ENCODE data around the gene ME3. TPM values are rescaled to one million over a fixed set of nuclear protein-coding genes. Genes with fewer than 3 reads are reported as not detected.

ME3 gene
- polyA plus RNA-seq, 5 donors: 28.9 to 42.9 (median 31.6) TPM

DNA sequence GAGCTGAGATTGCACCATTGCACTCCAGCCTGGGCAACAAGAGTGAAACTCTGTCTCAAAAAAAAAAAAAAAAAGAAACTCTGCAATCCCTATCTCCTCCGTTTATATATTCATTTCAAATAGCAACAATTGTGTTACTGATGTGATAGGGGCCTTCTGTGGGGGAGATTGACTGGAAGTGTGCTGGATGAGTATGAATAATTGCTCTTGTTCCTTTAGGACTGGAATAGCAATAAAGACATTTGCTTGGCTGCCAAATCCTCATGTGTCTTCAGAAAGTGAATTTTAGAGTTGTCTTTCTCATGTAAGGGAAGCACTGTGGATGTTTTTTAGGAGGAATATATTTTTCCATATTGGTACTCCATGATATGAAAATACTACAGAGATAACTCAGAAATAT is 21.1 kb upstream of the ME3 start:
- no peak for DNase-seq

DNA sequence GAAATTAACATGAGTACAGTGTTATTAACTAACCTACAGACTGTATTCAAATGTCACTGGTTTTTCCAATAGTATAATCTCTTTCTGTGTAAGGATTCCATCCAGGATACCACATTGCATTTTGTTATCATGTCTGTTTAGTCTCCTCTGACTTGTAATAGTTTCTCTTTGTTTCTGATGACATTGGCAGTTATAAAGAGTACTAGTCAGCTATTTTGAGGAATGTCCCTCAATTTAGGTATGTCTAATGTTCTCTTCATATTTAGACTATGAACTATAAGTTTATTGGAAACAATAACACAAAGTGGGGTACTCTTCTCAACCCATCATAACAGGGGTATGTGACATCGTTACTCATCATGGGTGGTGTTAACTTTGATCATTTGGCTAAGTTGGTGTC is 20.3 kb upstream of the ME3 start:
- no peak for DNase-seq

DNA sequence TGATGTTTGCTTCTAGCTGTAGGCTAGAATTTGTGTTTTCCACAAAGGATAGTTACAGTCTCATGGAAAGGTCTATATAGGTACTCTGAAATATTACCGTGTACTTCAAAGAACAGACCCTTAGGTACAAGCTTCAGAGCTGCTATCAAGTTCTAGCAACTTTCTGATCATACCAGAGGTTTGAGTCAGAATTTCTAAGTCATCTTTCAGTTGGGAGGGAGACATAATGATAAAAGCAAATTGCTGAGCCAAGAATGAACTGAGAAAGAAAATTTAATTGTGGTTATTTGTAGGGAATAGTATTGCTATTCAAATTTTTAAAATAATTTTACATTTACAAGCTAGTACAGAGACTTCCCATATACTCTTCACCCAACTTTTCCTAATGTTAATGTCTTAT is 19.9 kb upstream of the ME3 start:
- DNase-seq: no peak

DNA sequence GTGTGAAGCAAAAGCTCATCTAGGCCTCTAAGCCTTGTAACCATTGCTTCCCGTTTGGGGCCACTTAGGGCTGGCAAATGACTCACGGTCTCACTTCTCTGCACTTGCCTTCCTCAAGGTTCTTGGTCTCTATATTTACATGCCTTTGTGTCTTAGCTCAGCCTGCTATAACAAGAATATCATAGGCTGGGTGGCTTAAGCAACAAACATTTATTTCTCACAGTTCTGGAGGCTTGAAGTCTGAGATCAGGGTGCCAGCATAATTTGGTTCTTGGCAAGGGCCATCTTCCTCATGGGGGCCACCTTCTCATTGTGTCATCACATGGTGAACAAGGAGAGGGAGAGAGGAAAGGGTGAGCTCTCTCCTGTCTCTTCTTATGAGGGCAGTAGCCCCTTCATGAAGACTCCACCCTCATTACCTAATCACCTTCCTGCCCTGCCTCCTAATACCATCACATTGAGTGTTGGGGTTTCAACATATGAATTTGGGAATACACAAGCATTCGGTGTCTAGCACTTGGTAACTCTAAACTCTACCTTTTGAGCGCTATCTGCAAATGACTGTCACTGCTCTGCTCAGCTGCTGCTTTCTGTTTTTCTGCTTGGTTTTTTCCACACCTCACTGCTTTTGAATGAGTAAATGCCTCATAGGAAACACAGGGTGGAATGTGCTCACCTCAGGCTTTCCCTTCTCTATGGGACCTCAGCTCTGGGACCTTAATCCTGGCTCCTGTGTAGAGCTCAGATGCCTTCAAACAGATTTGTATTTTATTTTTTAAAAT is 16.2 kb upstream of the ME3 start:
- no peak for DNase-seq

DNA sequence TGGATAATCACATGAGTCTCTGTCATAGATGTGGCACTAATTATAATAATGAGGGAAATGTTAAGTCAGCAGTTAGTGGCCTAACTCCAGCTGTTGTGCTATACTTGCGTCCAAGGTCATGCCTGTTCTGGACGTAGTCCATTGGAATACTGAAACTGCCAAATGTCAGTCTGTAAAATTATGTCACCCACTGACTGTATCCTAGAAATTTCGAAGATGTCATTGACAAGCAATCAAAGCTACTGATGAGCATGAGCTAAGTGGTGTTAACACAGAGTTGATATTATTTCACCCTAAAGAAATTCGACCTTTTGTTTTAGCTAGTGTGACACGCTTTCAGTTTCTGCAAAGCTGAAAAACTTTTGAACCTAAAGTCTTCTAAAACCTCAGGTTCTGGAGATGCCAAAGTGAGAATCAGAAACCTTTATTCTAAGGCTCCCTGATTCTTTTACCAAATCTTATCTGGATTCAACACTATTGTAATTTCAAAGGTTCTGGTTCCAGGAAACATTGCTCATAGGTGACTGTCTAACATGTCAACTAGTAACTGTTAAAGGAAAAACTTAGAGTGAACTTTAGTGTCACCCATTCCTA is 14.9 kb upstream of the ME3 start:
- DNase-seq: no peak

DNA sequence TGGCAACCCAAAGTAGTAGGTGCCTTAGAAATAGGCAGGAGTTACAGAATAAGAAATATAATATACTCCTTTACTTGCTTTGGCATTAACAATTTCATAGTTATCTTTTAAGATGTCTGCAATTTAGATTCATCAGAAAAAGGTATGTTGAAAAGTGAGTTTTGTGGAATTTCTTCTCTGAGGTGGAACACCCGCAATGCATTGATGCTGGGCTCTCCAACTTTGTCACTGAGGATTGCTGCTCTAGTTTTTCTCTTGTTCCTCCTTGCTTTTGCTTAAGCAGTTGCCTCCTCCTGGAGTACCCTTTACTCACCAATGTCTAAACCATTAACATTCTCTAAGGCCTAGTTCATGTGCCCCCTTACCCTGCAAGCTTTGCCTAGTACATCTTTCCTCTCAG is 14.1 kb upstream of the ME3 start:
- no peak for DNase-seq

DNA sequence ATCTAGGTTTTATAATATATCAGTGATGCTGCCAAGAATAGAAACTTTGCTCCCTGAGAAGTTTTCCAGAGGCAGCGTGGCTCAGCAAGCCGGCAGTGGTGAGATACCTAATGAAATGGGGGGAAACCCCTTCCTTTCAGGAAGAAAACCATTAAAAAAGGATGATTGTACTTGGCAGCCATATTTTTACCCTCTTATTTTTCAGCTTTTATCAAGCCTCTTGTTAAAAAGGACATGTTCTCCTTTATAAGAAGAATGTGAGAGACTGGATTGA is 9.0 kb upstream of the ME3 start:
- DNase-seq: no peak

DNA sequence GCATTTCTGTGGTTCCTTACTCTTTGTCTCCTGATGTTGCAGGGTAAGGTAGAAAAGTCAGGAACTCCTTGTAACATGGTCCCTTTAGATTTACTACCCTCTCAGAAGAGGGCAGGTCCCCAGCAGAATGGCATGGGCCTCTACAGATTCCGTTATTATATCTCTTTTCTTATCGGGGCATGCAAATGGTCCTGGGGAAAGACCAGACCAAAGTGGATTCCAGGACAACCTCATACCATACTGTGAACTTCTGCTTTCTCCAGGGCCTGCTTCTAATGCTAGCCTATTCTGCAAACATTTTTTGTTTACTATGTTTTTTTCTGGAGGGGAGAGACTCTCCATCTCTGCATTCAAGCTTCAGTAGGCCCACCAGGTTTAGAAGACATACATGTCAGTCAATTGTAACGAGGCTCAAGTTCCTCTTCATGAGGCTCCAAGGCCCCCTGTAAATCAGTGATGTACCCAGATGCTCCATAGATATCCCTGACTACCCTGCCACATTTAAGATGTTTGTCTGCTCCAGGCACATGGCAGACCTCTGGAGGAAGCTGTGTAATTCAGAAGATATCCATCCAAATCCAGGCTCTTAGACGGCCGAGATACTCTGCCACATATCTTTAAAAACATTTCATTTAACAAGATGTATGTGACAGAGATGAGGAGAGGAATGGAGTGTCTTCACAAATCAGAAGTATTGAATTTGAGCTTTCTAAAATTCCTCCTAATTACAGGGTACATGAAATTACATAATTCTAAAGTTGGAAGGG is 8.5 kb upstream of the ME3 start:
- no peak for DNase-seq

DNA sequence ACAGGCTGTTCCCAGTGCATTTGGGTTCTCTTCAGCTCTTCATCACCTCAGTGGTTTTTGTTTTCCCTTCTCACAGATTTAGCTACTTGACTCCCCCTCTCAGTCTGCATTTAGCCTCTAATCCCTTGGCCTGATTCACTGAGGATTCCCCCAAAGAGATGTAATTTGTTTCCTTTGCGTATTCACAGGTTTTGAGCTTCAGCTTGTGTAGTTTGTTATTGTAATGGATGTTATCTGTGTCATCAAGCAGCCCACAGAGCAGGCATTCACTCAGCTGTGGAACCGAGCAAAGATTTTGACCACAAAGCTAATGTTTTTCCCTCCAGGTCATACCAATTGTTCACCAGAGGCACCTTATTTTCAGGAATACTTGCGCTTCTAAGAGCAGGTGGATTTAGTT is 6.4 kb upstream of the ME3 start:
- DNase-seq: no peak

DNA sequence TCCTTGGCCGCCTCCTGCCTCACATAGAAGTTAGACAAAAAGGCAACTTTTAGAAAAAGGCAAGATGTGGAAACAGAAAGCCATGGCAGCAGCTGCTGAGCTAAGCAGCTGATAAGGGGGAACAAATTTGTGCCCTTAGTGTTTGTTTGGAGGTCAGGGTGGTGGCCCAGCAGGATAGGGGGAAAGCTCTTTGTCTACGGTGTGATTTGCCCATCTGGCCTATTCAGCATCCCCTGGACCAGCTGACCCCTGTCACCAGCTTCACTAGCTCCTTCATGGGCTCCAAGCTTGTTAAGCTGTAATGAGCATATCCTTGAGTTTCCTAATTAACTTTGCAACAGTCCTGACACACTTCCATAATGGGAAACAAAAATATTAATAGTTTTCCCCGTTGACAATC is 5.9 kb upstream of the ME3 start:
- no peak for DNase-seq

DNA sequence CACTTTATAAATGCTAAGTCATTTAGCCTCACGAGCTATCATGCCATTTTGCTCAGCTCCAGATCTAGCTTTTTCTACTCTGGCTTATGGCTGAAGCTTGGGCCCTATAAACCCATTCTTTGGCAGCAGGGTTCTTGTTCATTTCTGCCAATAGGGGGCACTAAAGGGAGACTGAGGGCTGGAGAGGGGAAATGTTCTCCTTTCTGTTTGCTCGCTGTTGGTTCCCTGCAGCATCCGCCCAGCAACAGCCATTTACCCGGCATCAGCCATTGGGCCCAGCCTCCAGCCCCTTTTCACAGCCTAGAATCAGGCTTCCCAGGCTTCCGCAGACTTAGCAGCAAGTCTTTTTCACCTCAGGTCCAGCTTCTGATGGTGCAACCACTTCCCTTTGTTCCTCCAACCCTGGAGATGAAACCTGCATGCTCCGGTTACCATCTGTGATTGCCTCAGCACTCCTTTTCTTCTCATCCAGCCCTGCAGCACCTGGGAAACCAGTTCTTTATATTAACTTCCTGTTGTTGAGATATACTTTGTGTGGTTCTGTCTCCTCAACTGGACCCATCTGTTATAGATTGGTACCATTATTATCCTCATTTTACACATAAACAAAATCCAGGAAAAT is 4.2 kb upstream of the ME3 start:
- DNase-seq: no peak

DNA sequence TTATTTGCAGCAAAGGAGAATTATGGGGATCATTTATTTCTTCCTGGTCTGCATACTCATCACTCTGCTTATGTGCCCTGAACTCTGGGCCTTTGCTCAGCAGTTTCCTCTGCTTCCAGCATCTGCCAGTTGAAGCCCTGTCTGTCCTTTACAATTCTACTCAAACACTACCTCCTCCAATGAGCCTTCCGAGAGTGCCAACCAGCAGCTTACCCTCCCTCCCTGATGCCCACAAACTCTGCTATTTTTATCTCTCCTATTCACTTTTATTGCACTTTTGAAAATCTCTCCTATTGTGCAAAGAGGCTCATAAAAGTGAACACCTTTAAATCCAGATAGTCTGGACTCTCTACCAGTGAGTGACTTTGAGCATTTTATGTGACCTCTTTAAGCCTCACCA is 3.6 kb upstream of the ME3 start:
- DNase-seq: no peak

DNA sequence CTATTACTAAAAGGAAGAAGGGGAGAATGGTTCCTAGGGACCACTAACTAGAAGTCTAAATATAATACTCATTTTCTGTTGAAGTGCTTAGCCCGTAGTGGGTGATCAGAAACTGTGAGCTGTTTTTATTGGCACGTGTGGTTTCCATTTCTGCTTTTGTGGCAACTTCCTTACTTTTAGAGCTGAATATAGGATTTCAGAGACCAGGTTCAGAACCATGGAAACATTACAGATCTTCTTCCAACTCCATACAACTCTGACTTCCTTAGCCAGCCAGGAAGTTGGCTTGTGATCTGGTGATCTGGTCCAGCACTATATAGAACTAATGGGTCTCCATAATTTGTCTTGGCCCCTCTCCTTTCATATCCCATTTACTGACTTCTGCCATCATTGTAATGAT is 2.6 kb upstream of the ME3 start:
- DNase-seq: no peak

DNA sequence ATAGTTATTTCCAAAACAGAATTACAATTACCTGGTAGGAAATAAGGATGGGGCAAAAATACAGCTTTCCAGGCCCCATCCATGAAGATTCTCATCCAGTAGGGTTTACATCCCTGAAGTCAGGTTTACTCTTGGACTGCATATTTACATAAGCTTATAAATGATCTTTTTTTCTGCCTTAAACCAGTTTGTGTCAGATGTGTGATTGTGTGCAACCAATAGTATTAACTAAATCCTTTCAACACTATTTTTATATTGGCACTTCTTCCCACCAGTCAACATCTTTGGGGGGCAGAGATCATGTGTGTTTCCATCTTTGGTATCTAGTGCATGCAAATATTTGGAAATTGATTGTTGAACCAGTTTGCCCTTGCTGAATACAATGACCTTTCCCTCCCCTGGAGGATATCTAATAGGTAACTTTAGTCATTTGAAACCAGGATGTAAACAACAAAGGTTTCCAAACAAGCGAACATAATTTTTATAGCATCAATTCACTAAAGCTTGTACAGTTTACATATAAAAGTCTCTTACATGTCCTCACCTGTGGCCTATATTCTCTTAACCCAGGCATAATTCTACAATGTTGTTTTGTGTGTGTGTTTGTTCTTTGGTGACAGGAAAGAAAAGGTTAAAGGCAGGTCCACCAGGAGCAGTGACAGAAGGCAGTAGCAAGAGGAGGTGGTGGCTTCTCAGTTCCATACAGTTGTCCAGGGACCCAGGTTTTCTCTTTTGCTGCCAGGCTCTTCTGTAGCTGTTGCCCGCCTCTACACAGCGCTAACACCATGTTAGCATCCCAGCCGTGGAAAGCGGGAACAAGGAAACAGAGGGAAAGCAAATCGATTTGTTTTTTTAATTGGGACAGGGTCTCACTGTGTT is 1.7 kb upstream of the ME3 start:
- DNase-seq: no peak

DNA sequence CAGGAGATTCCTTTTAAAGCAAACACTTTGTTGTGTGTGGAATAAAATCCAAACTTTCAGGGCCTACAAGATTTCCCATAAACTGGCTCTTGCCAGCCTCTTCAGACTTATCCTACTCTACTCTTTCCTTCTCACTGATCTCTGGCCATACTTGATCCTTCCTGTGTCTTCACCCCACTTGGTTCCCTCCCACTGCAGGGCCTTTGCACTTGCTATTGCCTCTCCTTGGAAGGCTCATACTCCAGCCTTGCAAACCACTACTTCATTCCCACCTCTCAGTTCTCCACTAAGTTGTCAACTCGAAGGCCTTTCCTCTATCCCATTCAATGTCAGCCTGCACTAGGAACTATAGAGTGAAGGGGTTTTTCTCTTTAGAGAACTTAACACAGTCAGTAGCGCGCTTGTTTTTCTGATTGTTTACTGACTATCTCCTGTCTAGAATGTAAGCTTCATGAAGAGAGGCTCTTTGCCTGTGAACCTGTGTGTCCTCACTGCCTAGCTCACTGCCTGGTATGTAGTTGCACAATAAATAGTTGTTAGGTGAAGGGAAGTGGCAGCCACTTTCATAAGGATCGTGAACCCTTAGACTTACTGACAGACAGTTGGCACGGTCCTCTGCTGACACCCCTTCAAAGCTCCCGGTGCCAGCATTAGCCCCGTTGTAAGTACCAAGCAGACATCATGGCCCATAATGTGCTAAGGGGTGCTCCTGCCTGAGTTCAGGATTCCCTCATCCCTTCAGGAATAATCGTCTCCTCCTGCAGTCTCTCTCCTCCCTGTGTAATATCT is 833 bp upstream of the ME3 start:
- DNase-seq: no peak

DNA sequence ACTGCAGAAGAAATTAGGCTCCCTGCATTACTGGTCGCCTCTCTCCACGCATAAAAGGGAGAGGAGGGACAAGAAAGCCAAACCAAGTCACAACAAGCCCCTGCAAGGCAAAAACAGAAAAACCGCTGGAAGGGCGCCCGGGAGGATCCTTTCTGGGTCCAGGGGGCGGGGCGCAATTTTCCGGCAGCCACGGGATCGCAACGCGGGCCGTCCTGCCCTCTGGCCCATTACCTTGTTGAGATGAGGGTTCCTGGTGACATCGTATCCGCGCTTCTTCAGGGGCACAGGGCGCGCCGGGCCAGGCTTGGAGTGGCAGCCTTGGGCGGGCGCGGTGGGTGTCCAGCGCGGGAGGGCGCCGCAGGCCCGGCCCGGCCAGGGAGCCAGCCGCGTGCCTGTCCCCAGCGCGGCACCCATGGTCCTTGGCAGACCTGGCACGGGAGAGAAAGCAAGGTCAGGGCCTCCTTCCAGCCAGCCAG is 847 bp downstream of the ME3 start:
- peak; percentile 51 to 64 for DNase-seq

DNA sequence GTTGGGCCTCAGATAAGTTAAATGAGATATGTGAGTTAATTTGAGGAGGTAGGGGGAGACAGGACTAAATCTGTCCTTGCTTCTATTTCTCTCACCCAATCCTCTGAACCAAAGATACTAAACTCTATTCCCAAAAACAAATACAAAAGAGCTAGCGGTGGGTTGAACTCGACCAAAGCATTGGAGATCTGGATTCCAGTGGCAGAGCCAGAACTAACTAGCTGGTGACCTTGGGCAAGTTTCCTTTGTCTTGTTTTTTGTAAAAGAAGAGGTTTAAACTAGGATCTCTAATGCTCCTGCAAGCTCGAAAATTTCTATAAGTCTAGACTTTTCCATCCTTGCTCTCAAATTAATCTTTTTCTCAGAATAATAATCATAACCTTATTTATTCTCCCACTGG is 1.5 kb downstream of the ME3 start:
- DNase-seq: no peak

DNA sequence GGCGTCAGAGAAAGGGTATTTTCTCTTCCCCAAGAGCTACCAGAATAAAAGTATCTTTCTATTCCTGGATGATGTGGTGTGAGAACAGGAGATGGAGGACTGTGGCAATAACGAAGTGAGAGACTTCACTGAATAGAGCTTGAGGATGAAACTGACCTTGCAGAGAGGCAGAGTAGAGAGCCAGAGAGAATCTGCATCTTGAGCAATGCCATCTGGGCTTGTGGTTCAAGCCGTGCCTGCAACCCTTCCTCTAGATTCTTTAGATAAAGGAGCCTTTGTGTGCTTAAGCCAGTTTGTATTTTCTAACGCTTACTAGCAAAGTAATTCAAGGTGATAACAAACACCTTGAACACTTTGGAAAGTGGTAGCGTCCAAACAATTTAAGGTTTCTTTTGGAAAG is 2.2 kb downstream of the ME3 start:
- no peak for DNase-seq

DNA sequence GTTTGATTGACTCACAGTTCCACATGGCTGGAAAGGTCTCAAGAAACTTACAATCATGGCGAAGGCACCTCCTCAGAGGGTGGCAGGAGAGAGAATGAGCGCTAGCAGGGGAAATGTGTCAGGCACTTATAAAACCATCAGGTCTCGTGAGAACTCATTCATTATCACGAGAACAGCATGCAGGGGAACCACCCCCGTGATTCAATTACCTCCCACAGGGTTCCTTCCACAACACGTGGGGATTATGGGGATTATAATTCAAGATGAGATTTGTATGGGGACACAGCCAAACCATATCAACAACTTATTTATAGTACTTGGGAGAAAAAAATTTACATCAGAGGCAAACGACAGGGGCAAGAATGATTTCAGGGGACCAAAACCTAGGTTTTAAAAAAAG is 3.0 kb downstream of the ME3 start:
- DNase-seq: no peak

DNA sequence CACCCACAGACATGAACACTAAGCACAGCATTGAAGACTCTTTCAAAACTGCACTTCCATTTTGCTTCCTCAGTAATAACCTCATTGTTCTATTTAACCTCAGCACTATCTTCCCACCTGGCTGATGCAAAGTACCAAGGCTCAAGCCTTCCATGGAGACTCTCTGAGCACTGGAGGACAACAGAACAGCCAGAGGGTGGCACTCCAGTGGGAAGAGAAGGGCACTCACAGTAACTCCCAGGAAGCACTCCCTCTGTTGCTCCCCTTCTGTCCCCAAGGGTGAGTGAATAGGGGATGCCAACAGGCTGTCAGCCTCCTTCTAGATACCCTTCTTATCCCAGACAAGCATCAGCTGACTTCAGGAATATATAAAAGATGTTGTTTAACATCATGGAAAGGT is 3.5 kb downstream of the ME3 start:
- DNase-seq: no peak

DNA sequence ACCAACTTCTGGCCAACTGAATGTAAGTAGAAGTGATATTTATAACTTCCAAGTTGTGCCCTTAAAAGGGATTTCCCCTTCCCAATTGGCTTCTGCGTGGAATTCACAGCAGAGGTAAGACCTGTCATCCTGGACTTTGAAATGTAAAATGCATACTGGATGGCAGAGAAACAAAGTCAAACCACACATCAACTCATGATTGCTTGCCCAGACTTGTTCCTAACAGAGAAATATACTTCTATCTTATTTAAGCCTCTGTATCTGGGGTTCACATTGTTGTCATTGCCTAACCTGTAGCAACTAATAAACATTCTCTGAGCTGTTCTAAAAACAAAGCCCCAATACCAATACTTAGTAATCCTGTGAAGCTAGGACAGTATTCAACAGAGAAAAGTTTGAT is 6.2 kb downstream of the ME3 start:
- no peak for DNase-seq

Data from right lung (tissue), 5 donors.